Immature natural killer cell (primary cell): Measurements from ENCODE around the gene CCDC9B. TPM values are rescaled to one million over a fixed set of nuclear protein-coding genes. Genes with fewer than 3 reads are reported as not detected.
A peak's percentile ranks its signal among the peaks of the same experiment; 100 is the strongest.

Source experiments
- DNase-seq, 3 donors: peaks; one replicate each; pipeline ENCODE4 v3.0.0; 2022; ENCODE audit warnings: mixed read lengths in 1 of 3
- H3K27ac Mint-ChIP-seq, 6 donors: one replicate each; pipeline ENCODE4 v1.8.0; 2020; ENCODE audit warnings: mixed read lengths in 6 of 6, mild to moderate bottlenecking in 5 of 6, inconsistent platforms in 4 of 6, moderate library complexity in 3 of 6
- H3K27me3 Mint-ChIP-seq, 3 donors: one replicate each; pipeline ENCODE4 v1.8.0; 2020 to 2021; ENCODE audit warnings: low read depth in 3 of 3, mild to moderate bottlenecking in 3 of 3, mixed read lengths in 3 of 3, moderate library complexity in 3 of 3, inconsistent platforms in 1 of 3
- H3K36me3 Mint-ChIP-seq, 3 donors: one replicate each; pipeline ENCODE4 v1.8.0; 2020; ENCODE audit warnings: mixed read lengths in 3 of 3, inconsistent platforms in 2 of 3, mild to moderate bottlenecking in 2 of 3
- H3K4me1 Mint-ChIP-seq, 2 donors: one replicate each; pipeline ENCODE4 v1.8.0; 2020; ENCODE audit warnings: inconsistent platforms in 2 of 2, mild to moderate bottlenecking in 2 of 2, mixed read lengths in 2 of 2, moderate library complexity in 1 of 2
- H3K4me3 Mint-ChIP-seq, 5 donors: one replicate each; pipeline ENCODE4 v1.8.0; 2020; ENCODE audit warnings: mild to moderate bottlenecking in 5 of 5, mixed read lengths in 5 of 5, inconsistent platforms in 3 of 5, moderate library complexity in 3 of 5
- H3K9me3 Mint-ChIP-seq, 6 donors: one replicate each; pipeline ENCODE4 v1.8.0; 2020; ENCODE audit warnings: mild to moderate bottlenecking in 6 of 6, mixed read lengths in 6 of 6, inconsistent platforms in 4 of 6, moderate library complexity in 3 of 6
- polyA plus RNA-seq, 3 donors: library from polyadenylated mRNA; unstranded; fragments of 300-500 nt; fragmentation: Illumina TruSeq; gene quantifications; one replicate each; pipeline ENCODE4 v1.2.3, GENCODE V29; 2021

The CCDC9B gene
- polyA plus RNA-seq, 3 donors from 2014 or later = 0.09 to 0.46 TPM; not detected in 1

DNA sequence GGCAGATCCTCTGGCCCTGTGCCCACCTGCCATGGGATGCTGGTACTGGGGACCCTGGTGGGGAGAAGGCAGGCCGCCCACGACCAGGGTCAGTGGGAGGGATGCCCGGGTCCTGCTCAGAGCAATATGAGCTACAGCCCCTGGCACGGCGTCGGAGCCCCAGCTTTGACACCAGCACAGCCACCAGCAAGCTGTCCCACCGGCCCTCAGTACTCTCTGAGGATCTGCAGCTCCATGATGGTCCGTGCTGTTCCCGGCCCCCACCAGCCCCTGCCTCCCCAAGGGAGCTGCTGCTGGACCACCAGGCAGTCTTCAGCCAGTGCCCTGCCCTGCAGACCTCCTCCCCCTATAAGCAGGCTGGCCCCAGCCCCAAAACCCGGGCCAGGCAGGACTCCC is 28.7 kb upstream of the CCDC9B start:
- no peak for DNase-seq
- peak overlapping the region in 2 of 5 donors; percentile 54 to 76 for H3K4me3 Mint-ChIP-seq
- peak overlapping the region; percentile 72 to 95 (median 86) for H3K27ac Mint-ChIP-seq
- H3K4me1 Mint-ChIP-seq = peaks cover 32 to 34% of the 10 kb centered on the region in 2 donors
- H3K9me3 Mint-ChIP-seq = no peaks in the 10 kb centered on the region
- H3K27me3 Mint-ChIP-seq = peaks cover 3 to 6% (median 6%) of the 10 kb centered on the region in 3 donors
- H3K36me3 Mint-ChIP-seq = no peaks in the 10 kb centered on the region

DNA sequence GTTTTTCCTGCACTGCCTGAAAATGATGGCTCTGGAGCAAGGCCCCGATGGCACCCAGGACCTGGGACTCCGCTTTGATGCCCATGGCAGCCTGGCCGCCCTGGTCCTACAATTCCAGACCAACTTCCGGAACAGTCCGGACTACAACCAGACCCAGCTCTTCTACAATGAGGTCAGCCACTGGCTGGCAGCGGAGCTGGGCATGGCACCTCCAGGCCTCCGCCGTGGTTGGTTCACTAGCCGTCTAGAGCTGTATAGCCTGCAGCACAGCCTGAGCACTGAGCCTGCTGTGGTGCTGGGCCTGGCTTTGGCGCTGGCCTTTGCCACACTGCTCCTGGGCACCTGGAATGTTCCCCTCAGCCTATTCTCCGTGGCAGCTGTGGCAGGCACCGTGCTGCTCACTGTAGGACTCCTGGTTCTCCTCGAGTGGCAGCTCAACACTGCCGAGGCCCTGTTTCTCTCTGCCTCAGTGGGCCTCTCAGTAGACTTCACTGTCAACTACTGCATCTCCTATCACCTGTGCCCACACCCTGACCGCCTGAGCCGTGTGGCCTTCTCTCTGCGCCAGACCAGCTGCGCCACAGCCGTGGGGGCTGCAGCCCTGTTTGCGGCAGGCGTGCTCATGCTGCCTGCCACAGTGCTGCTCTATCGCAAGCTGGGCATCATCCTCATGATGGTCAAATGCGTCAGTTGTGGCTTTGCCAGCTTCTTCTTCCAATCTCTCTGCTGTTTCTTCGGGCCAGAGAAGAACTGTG is 28.2 kb upstream of the CCDC9B start:
- Mint-ChIP-seq H3K9me3 (no peaks in the 10 kb centered on the region), H3K27ac (peak overlapping the region; percentile 72 to 95 (median 86)), H3K4me1 (peaks cover 32 to 34% of the 10 kb centered on the region in 2 donors), H3K36me3 (no peaks in the 10 kb centered on the region), H3K4me3 (peak overlapping the region in 4 of 5 donors; percentile 54 to 76 (median 66)), H3K27me3 (peaks cover 3 to 6% (median 6%) of the 10 kb centered on the region in 3 donors)
- no peak for DNase-seq

DNA sequence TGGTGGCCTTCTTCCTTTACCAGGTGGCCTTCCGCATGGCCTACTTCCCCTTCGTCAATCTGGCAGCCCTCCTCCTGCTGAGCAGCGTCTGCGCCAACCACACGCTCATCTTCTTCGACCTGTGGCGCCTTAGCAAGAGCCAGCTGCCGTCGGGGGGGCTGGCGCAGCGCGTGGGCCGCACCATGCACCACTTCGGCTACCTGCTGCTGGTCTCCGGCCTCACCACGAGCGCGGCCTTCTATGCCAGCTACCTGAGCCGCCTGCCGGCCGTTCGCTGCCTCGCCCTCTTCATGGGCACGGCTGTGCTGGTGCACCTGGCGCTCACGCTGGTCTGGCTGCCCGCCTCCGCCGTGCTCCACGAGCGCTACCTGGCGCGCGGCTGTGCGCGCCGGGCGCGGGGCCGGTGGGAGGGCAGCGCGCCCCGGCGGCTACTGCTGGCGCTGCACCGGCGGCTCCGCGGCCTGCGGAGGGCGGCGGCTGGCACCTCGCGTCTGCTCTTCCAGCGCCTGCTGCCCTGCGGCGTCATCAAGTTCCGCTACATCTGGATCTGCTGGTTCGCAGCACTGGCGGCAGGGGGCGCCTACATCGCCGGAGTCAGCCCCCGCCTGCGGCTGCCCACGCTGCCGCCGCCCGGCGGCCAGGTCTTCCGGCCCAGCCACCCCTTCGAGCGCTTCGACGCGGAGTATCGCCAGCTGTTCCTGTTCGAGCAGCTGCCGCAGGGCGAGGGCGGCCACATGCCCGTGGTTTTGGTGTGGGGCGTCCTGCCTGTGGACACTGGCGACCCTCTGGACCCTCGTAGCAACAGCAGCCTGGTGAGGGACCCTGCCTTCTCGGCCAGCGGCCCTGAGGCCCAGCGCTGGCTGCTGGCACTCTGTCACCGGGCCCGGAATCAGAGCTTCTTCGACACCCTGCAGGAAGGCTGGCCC is 27.2 kb upstream of the CCDC9B start:
- H3K27me3 Mint-ChIP-seq = peaks cover 3 to 6% (median 6%) of the 10 kb centered on the region in 3 donors
- peaks cover 32 to 34% of the 10 kb centered on the region in 2 donors for H3K4me1 Mint-ChIP-seq
- H3K36me3 Mint-ChIP-seq = no peaks in the 10 kb centered on the region
- no peaks in the 10 kb centered on the region for H3K9me3 Mint-ChIP-seq
- peak; percentile 92 to 94 (median 94) for DNase-seq
- H3K27ac Mint-ChIP-seq = peak overlapping the region; percentile 87 to 94 (median 90)
- H3K4me3 Mint-ChIP-seq = peak overlapping the region; percentile 82 to 87 (median 84)

DNA sequence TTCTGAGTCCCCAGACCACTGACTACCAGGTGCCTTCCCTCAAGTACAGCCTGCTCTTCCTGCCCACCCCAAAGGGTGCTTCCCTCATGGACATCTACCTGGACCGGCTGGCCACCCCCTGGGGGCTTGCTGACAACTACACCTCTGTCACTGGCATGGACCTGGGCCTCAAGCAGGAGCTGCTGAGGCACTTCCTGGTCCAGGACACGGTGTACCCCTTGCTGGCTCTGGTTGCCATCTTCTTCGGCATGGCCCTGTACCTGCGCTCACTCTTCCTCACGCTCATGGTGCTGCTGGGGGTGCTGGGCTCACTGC is 26.6 kb upstream of the CCDC9B start:
- Mint-ChIP-seq H3K4me1 (peaks cover 32 to 39% of the 10 kb centered on the region in 2 donors), H3K27me3 (peaks cover 3 to 6% (median 6%) of the 10 kb centered on the region in 3 donors), H3K27ac (peak overlapping the region; percentile 87 to 94 (median 90)), H3K36me3 (peaks cover 0 to 4% (median 4%) of the 10 kb centered on the region in 3 donors), H3K9me3 (no peaks in the 10 kb centered on the region), H3K4me3 (peak overlapping the region; percentile 82 to 87 (median 84))
- no peak for DNase-seq

DNA sequence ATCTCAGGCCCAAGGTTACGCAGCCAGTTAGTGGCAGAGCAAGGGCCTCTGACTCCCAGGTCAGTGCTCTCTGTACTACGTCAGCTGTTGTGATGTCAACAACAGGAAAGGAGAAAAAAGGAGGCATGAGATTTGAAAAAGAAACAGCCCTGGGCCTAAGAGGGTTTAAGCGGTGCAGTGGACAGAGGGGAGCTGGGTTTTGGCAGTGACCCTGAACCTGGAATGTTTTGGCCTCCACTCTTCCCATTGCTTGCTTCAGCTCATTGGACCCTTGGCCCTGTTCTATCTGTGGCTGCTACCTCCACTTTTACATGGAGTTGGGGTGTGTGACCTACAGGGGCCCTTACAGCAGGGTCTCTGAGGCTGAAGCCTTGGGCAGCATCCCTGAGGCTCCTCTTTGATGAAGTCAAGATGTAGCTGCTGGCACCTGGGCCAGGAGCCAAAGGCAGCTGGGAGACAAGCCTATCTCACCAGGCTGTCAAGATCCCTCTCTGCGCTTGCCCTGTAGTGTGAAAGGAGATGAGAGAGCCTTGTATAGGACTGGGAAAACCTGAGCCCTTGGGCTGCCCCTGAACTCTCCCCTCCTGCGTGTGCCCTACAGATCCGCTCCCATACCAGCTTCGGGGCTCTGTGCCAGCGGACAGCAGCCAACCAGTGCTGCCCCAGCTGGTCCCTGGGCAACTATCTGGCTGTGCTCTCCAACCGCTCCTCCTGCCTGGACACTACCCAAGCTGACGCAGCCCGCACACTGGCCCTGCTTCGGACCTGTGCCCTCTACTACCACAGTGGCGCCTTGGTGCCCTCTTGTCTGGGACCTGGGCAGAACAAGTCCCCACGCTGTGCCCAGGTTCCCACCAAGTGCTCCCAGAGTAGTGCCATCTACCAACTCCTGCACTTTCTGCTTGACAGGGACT is 26.0 kb upstream of the CCDC9B start:
- Mint-ChIP-seq H3K27me3 (peaks cover 3 to 6% (median 6%) of the 10 kb centered on the region in 3 donors), H3K27ac (peak overlapping the region; percentile 87 to 94 (median 90)), H3K4me1 (peaks cover 32 to 40% of the 10 kb centered on the region in 2 donors), H3K36me3 (peaks cover 0 to 6% (median 4%) of the 10 kb centered on the region in 3 donors), H3K9me3 (no peaks in the 10 kb centered on the region), H3K4me3 (peak overlapping the region; percentile 82 to 87 (median 84))
- no peak for DNase-seq

DNA sequence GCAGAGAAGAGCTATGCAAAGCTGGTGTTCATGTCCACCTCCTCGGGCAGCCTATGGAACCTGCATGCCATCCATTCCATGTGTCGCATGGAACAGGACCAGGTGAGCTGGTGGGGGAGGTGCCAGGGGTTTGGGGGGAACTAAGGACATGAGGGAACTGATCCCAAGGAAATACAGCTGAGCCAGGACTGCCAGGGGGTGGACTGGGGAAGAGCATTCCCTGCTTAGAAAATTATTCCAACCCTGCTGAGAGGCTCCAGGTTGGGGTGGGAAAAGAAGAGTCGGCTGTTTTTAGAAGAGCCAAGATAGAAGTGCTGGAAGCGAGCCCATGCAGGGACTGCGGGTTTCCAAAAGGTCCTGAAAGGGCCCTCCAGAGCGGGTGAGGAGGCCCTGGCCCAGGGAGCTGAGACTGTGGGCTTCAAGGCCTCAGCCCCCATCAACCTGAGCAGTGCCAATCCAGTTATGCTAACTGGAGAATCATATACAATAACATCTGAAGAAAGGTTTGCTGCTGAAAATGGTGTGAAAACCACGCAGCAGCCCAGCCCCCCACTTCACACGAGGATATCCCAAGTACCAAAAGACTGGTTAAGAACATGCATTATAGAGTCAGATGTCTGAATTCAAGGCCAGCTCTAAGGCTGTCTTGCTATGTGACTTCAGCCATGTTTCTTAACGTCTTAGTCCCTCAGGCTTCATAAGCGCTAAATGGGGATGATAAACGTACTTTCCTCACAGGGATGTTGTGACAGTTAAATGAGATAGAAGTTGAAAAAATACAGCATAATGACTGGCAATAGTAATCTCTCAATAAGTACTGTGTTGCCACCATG is 25.1 kb upstream of the CCDC9B start:
- peaks cover 32 to 40% of the 10 kb centered on the region in 2 donors for H3K4me1 Mint-ChIP-seq
- no peaks in the 10 kb centered on the region for H3K9me3 Mint-ChIP-seq
- H3K27me3 Mint-ChIP-seq = peaks cover 3 to 6% (median 6%) of the 10 kb centered on the region in 3 donors
- peak overlapping the region in 4 of 5 donors; percentile 49 to 67 (median 52) for H3K4me3 Mint-ChIP-seq
- peak overlapping the region in 3 of 6 donors; percentile 7 to 40 (median 37) for H3K27ac Mint-ChIP-seq
- DNase-seq = no peak
- peaks cover 0 to 6% (median 4%) of the 10 kb centered on the region in 3 donors for H3K36me3 Mint-ChIP-seq

DNA sequence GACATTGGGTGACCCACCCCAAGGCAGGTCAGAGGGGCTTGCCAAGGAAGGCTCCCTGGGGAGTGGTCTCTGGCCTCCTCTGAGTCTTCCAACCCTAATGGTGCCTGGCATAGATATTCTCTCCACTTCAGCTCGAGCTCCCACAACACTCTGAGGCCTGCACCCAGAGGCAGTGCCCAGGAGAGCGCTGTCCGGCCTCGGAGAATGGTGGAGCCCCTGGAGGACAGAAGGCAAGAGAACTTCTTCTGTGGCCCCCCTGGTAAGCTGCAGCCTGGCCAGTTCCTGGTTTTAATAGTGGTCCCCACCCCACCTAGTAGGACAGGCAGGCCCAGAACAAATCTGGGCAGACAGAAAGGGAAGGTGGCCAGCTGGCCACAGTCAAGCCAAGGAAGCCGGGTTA is 24.3 kb upstream of the CCDC9B start:
- peaks cover 0 to 6% (median 4%) of the 10 kb centered on the region in 3 donors for H3K36me3 Mint-ChIP-seq
- H3K27me3 Mint-ChIP-seq = peaks cover 3 to 6% (median 6%) of the 10 kb centered on the region in 3 donors
- no peak for DNase-seq
- H3K4me3 Mint-ChIP-seq = peak overlapping the region in 1 of 5 donors; percentile 41
- H3K9me3 Mint-ChIP-seq = no peaks in the 10 kb centered on the region
- H3K4me1 Mint-ChIP-seq = peaks cover 32 to 40% of the 10 kb centered on the region in 2 donors
- H3K27ac Mint-ChIP-seq = no peak overlapping the region

DNA sequence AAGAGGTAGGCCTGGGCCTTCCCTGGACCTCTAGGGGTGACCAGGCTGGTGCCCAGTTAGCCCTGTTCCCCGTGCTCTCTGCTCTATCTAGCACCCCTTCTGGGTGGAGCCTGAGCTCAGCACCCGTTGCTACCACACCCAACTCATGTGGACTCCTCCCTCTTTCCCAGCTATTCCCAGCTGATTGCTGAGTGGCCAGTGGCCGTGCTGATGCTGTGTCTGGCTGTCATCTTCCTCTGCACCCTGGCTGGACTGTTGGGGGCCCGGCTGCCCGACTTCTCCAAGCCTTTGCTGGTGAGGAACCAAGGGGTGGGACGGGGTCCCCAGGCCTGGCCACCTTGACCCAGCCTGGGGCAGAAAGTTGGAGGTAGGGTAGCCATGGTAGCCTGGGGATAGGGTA is 23.5 kb upstream of the CCDC9B start:
- Mint-ChIP-seq H3K9me3 (no peaks in the 10 kb centered on the region), H3K4me1 (peaks cover 32 to 46% of the 10 kb centered on the region in 2 donors), H3K4me3 (no peak overlapping the region), H3K36me3 (peaks cover 0 to 6% (median 4%) of the 10 kb centered on the region in 3 donors), H3K27ac (no peak overlapping the region), H3K27me3 (peaks cover 3 to 6% (median 6%) of the 10 kb centered on the region in 3 donors)
- DNase-seq = no peak

DNA sequence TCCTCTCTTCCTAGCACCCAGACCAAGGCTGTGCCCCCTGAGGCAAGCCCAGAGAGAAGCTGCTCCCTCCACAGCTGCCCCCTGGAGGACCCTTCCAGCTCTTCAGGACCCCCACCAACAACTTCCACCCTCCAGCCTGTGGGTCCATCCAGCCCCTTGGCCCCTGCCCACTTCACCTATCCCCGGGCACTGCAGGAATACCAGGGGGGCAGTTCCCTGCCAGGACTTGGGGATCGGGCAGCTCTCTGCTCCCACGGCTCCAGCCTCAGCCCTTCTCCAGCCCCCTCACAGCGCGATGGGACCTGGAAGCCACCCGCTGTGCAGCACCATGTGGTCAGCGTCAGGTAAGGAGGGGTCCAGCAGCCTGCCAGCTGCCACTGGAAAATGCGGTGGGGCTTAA is 22.9 kb upstream of the CCDC9B start:
- H3K36me3 Mint-ChIP-seq = peaks cover 0 to 6% (median 4%) of the 10 kb centered on the region in 3 donors
- no peak for DNase-seq
- no peak overlapping the region for H3K27ac Mint-ChIP-seq
- peaks cover 6 to 7% (median 6%) of the 10 kb centered on the region in 3 donors for H3K27me3 Mint-ChIP-seq
- peaks cover 35 to 48% of the 10 kb centered on the region in 2 donors for H3K4me1 Mint-ChIP-seq
- no peaks in the 10 kb centered on the region for H3K9me3 Mint-ChIP-seq
- no peak overlapping the region for H3K4me3 Mint-ChIP-seq

DNA sequence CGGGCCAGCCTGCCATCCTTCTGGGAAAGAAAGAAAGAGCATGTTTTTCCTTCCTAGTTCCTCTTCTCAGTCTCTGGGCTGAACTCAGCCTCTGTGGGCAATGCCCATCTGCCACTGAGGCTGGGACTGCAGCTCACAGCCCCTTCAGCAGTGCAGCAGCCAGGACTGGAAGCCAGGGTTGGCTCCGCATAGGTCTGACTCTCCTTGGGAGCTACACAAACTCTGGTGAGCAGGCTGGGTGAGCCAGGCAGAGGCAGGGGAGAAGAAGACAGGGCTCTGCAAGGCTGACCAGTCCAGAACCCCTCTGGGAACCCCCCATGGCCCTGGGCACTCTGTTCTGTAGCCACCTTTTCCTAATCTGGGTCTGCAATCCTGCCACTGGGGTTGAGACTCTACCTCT is 20.9 kb upstream of the CCDC9B start:
- H3K4me1 Mint-ChIP-seq = peaks cover 27 to 36% of the 10 kb centered on the region in 2 donors
- no peaks in the 10 kb centered on the region for H3K9me3 Mint-ChIP-seq
- peaks cover 3 to 8% (median 3%) of the 10 kb centered on the region in 3 donors for H3K27me3 Mint-ChIP-seq
- H3K36me3 Mint-ChIP-seq = peaks cover 0 to 6% (median 4%) of the 10 kb centered on the region in 3 donors
- no peak for DNase-seq
- H3K4me3 Mint-ChIP-seq = no peak overlapping the region
- no peak overlapping the region for H3K27ac Mint-ChIP-seq

DNA sequence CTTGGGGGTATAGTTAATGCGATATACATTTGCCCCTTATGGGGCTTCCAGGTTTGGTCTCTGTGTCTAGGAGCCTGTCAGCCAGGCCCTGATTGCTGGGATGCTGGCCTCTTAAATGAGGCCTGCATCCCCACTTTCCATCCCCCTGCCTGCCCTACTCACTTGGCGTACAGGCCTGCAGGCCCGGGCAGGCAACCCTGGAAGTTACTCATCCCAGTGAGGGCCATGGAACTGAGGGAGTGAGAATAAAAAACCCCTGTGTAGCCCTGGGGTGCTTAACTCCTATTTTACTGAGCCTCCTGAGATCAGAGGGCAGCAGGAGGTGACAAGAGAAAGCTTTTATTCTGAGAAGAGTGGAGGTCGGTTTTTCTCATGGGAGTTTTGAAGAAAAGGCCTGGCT is 19.3 kb upstream of the CCDC9B start:
- H3K36me3 Mint-ChIP-seq = peaks cover 0 to 6% (median 4%) of the 10 kb centered on the region in 3 donors
- H3K27me3 Mint-ChIP-seq = peaks cover 3 to 8% (median 4%) of the 10 kb centered on the region in 3 donors
- peak overlapping the region in 2 of 5 donors; percentile 54 to 78 for H3K4me3 Mint-ChIP-seq
- H3K9me3 Mint-ChIP-seq = no peaks in the 10 kb centered on the region
- no peak overlapping the region for H3K27ac Mint-ChIP-seq
- DNase-seq = no peak
- H3K4me1 Mint-ChIP-seq = peaks cover 11 to 21% of the 10 kb centered on the region in 2 donors
